OCI-LY7 (cell line): ENCODE results near the gene ACTN2.

ENCODE experiments used
- CTCF ChIP-seq: fragments of 200-600 bp; sonication (generic); conservative IDR thresholded peaks from 2 replicates; pipeline ENCODE4 v1.5.1; 2014; ENCODE audit warnings: mild to moderate bottlenecking, antibody characterized with exemption, low read length, moderate library complexity, mixed read lengths
- EZH2phosphoT487 ChIP-seq: fragments of 200-600 bp; sonication (generic); IDR thresholded peaks from 2 replicates; pipeline ENCODE4 v1.6.1; 2018; ENCODE audit warnings: low read depth, borderline replicate concordance, mild to moderate bottlenecking, mixed run types, antibody characterized with exemption, low read length, moderate library complexity, mixed read lengths

GRCh38 chr1:236760480-236760879, 74.2 kb downstream of the ACTN2 start:
- TF ChIP-seq EZH2phosphoT487, result no peak
- TF ChIP-seq CTCF, result no peak
